ENCODE measurements around the gene ARHGAP10.
"Not testable (repeated sequence)": the region's sequence is repeated elsewhere in the genome, so short reads cannot be mapped to it uniquely, and the experiment has no call there.

ARHGAP10 gene

DNA sequence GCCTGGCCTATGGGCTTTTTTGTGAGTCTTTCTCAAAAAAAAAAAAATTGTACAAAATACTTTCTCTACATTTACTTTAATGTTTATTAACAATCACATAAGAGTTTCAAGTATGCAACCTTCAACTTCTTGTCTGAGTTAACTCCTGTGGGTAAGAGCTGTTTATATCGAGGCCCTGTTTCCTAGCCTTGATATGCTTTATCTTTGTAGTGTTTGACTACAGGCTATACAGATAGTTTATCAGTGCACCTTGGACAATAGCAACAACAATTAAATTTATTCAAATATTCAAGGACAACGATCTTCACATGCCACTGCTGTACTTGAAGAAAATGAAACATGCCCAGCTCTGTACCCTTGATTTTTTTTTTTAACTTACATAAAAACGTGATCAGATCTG lies 178.4 kb downstream of the ARHGAP10 start:
- DNase-seq (ENCODE audit: low spot score) = no peak

DNA sequence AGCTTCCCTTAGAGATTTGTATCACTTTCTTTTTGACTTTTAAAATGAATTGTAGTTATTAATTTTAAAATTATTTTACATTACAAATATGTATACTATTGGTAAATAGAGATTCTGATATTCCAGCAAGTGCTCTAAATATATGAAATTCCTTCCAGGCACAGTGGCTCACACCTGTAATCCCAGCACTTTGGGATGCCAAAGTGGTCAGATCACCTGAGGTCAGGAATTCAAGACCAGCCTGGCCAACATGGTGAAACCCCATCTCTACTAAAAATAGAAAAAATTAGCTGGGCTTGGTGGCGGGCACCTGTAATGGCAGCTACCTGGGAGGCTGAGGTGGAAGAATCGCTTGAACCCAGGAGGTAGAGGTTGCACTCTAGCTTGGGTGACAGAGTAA lies 180.2 kb downstream of the ARHGAP10 start:
- not testable (repeated sequence) for DNase-seq (ENCODE audit: low spot score)

DNA sequence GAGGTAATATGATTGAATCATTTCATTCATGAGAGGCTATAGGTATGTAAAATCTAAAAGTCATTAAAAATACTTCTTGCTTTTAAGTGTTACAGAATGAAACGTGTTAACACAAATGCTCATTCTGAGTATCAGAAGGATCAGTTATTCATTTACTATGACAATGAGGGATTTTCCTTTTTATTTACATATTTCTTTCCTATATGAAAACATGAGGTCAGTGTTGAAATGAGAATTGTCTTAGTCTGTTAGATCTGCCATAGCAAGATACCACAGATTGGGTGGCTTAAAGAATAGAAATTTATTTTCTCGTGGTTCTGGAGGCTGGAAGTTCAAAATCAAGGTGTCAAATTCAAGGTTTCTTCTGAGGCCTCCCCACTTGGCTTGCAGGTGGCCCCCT lies 181.2 kb downstream of the ARHGAP10 start:
- DNase-seq (ENCODE audit: low spot score) = no peak

DNA sequence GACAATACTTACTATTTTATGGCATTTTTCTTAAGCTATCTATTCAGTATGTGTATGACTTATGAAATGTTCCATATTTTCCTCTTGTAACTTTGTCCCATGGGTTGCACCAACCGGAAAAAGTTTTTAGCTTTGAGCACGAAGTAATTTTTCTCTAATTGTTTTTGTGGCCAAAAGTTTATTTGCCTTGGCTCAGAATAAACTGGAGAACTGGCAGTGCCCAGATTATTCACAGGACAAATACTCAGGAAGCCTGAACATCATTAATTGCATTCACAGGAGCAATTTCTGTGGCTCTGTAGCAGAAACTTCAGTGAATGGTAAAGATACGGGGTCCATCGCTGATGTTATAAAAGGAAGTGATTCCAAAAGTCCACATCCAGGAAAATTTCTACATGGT lies 184.5 kb downstream of the ARHGAP10 start:
- DNase-seq (ENCODE audit: low spot score) = no peak

- no peak for DNase-seq (ENCODE audit: low spot score)
Measured at GRCh38 chr4:147923381-147923780, 191.5 kb downstream of the ARHGAP10 start.

GRCh38 chr4:147923854-147924253 lies 192.0 kb downstream of the ARHGAP10 start:
- DNase-seq (ENCODE audit: low spot score) = no peak

DNA sequence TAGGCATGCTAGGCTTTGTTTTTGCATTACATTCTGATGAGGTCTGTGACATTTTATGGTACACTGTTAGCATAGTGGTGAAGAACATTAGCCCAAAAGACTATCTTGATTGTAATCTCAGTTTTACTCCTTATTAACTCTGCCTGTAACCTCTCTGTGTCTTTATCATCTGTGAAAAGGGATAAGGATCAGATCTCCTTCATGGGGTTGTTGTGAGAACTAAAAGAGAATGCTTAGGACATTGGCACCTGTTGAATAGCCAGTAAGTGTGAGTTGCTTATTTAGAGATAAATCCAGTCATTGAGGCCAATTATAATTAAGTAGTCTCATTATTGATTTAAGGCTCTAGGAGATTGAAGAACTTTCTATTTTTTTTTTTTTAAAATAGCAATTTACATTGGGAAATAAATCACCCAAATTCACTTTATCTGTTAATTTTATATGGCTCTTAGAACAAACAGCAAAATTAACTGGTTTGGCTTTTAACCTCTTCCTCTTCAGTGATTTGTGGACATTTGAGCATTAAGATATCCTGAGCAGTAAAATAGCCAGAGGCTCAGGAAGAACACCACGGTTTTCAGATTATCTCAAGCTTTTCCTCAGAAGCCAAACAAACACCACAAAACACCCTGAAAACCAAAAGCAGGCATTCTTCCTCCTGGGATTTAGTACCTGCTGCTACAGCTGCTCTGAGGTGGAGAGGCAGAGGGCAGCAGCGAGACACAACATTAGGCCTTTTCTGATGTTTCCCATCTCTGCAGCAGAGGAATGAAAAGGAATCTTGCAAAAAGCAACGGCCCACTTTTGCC lies 192.9 kb downstream of the ARHGAP10 start:
- peak; percentile 60 for DNase-seq (ENCODE audit: low spot score)

- no peak for DNase-seq (ENCODE audit: low spot score)
Measured at GRCh38 chr4:147927377-147928137, 195.7 kb downstream of the ARHGAP10 start.

- no peak for DNase-seq (ENCODE audit: low spot score)
Measured at GRCh38 chr4:147928400-147928799, 196.5 kb downstream of the ARHGAP10 start.

- DNase-seq (ENCODE audit: low spot score) = no peak
Measured at GRCh38 chr4:147929746-147930145, 197.9 kb downstream of the ARHGAP10 start.

DNA sequence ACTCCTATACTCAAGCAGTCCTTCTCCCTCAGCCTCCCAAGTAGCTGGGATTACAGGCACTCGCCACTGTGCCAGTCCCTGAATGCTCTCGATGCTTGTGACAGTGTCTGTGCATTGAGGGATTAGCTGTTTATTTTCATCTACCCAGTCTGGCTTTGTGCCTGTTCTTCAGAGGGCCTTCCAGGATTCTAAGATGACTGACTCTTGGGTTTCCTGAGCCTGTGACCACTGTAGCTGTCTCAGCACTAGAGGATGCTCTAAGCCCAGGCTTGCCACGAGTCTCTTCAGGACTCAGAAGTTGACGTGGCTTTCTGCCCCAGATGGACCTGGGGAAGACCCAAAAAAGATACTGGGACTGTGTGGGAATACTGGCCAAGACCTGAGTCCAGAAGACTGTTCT lies 201.4 kb downstream of the ARHGAP10 start:
- peak; percentile 82 for DNase-seq (ENCODE audit: low spot score)

- DNase-seq (ENCODE audit: low spot score) = no peak
Measured at GRCh38 chr4:147933779-147934178, 201.9 kb downstream of the ARHGAP10 start.

DNA sequence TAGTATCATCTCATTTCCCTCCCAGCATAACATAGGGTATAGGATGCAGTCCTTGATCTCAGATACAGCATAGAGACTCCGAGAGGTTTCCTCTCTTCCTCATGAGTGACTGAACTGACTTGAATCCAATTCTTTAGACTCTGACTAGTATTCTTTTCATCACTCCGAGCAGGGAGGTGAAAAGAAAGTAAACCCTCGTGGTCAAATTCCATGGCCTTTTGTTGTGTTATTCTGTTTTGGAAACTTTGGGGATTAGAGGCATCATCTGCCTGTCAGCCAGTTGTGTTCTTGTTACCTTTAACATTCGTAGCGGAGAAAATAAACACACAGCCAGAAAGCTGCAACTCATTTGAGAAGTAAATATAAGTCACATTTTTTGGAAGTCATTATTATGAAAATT lies 206.6 kb downstream of the ARHGAP10 start:
- no peak for DNase-seq (ENCODE audit: low spot score)

- DNase-seq (ENCODE audit: low spot score) = peak; percentile 99
Measured at GRCh38 chr4:147940171-147940570, 208.3 kb downstream of the ARHGAP10 start.

DNA sequence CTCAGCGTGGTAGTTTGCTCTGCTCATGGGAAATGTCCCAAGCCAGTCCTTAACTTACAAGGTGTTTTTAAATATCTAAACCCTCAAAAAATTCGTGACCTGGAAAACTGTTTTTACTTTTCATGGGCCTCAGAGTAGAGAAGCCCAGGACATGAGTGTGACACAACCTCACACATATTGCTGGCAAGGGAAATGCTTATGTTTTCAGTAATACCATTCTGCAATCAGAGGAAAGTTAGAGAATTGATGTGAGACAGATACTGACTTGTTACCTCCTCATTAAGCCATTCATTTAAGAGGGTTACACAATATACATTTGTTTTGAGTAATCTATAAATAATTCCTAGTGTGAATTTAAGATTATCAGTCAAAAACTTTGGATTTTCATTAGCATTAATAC lies 209.5 kb downstream of the ARHGAP10 start:
- DNase-seq (ENCODE audit: low spot score) = no peak

DNA sequence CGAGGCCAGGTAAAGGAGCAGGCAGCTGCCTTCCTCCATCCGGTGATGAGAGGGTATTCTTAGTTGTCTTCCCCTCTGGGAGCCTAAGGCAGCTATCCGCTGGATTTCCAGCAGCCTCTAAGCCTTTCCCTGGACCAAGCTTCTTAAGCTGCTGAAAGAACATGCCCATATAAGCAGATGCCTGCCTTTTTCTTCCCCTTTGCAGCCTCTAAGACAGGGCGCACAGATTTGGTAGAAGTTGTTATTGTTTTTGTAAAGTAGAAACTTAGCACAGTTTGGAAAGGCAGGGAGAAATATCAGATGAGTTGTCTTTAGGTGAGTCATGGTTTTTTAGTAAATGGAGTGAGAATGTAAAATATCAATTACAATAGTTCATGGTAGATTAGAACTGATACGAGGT lies 210.8 kb downstream of the ARHGAP10 start:
- no peak for DNase-seq (ENCODE audit: low spot score)

DNA sequence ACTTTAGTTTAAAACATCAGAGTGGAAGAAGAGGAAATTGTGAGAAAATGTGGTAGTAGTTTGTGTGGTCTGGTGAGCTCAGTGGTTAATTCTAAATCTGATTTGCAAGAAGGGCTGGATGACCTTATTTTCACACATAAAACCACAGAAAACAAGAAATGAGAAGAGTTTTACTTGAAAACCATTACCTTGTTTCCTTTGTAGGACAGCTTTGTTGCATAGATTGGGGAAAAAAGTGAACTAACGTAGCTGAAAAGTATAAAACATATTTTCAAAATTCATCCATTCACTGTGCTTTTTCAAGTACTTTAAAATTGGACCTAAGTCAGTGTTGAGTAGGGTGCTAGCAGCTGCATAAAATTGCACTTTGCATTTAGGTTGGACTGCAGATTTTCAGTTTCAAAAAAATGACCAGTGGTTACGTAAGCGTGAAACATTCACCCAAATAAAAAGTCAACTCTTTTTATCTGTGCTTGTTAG lies 211.3 kb downstream of the ARHGAP10 start:
- DNase-seq (ENCODE audit: low spot score) = no peak

DNA sequence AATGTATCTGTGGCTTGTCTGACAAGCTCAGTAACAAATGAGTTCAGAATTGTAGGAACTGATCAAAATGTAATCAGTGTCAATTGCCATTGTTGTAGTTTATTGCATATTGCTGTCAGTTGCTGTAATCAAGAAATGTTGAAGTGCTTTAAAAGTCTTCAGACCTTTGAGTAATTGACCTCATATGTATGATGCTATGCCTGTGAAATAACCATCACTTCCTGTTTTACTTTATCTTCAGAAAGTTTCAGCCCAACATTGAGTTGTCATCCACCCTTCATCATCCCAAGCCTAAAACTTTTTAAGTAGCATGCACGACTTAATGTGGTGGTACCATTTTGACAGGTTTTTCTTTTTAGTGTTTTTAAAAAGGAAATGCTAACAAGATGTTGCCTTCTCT lies 212.4 kb downstream of the ARHGAP10 start:
- no peak for DNase-seq (ENCODE audit: low spot score)

- DNase-seq (ENCODE audit: low spot score) = no peak
Measured at GRCh38 chr4:147944670-147945260, 212.9 kb downstream of the ARHGAP10 start.

GRCh38 chr4:147948336-147948735 lies 216.4 kb downstream of the ARHGAP10 start:
- DNase-seq (ENCODE audit: low spot score) = no peak

DNA sequence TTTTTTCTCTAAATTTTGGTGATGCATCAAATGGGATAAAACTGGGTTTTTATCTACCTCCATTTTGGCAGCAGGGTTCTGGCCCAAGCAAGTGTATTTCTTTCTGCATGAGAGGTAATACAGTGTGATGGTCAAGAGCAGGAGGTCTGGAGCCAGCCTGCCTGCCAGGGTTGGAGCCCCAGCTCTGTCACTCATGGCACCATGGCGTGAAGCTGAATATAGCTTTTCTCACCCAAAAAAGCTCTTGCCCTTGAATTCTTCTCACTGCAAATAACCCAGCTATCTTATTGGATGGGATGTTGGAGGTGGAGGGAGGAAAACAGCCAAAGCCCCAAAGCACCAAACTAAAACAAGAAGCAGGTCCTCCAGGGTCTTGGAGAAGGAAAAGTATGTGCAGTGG lies 218.4 kb downstream of the ARHGAP10 start:
- peak; percentile 98 for DNase-seq (ENCODE audit: low spot score)

- no peak for DNase-seq (ENCODE audit: low spot score)
Measured at GRCh38 chr4:147950841-147951240, 219.0 kb downstream of the ARHGAP10 start.

GRCh38 chr4:147954850-147955249 lies 223.0 kb downstream of the ARHGAP10 start:
- DNase-seq (ENCODE audit: low spot score) = no peak

Measured in cerebellar cortex (tissue), 1 donor.